ENCODE measurements around the gene RFX7.
"Not testable (repeated sequence)": the region's sequence is repeated elsewhere in the genome, so short reads cannot be mapped to it uniquely, and the experiment has no call there.

RFX7 gene

DNA sequence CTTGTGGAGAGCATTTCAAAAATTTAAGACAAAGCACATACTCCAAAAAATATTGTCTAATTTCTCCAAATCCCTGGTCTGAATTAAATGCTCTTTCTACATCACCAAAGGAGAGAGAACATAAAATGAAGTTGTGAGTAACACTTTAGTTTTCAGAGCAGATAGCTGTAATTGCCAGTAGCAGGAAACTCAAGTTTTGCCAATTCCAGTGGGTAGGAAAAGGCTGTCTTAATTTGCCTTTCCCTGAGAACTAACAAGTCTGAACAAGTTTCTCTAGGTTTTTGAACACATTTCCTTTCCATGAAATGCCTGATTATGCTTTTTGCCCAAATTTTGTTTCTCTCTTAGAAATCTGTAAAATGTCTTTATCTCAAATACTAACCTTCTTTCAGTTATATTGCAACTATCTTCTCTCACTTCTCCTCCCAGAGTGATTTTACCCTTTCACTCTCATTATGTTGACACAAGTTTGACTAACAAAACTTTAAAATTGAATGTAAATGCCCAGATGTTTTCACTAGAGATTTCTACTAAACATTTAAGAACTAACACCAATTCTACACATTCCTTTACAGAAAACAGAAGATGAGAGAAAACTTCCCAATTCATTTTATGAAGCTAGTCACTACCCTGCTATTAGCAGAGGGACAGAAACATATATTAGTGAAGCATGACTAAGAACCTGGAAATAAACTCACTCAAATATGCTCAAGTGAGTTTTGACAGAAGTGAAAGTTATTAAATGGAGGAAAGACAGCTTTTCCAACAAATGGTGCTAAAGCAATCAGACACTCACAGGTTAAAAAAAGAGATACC is 38.4 kb downstream of the RFX7 start:
- CTCF ChIA-PET, result no interaction called here
- POLR2A ChIA-PET, result no interaction called here
- no peak for DNase-seq (ENCODE audit: extremely low spot score)
- TF ChIP-seq, protein P1, sequence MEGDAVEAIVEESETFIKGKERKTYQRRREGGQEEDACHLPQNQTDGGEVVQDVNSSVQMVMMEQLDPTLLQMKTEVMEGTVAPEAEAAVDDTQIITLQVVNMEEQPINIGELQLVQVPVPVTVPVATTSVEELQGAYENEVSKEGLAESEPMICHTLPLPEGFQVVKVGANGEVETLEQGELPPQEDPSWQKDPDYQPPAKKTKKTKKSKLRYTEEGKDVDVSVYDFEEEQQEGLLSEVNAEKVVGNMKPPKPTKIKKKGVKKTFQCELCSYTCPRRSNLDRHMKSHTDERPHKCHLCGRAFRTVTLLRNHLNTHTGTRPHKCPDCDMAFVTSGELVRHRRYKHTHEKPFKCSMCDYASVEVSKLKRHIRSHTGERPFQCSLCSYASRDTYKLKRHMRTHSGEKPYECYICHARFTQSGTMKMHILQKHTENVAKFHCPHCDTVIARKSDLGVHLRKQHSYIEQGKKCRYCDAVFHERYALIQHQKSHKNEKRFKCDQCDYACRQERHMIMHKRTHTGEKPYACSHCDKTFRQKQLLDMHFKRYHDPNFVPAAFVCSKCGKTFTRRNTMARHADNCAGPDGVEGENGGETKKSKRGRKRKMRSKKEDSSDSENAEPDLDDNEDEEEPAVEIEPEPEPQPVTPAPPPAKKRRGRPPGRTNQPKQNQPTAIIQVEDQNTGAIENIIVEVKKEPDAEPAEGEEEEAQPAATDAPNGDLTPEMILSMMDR (IDR thresholded peaks at IDR 0.05; ENCODE audit: control extremely low read depth, extremely low read depth, low read depth, missing control alignments), result no peak

DNA sequence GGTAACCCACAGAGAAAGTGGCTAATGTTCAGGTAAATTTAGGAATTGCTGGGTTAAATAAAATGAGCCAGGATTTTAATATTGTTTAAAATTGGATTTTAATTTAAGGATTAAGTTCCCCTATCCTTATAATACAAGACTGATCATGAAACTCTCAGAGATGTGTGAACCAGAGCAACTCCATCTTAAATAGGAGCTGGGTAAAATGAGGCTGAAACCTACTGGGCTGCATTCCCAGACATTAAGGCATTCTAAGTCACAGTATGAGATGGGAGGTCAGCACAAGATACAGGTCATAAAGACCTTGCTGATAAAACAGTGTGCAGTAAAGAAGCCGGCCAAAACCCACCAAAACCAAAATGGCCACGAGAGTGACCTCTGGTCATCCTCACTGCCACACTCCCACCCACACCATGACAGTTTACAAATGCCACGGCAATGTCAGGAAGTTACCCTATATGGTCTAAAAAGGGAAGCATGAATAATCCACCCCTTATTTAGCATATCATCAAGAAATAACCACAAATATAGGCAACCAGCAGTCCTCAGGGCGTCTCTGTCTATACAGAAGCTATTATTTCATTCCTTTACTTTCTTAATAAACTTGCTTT is 40.3 kb downstream of the RFX7 start:
- POLR2A ChIA-PET, result interaction anchor here (0.9 kb wide), 1 partner anchor 42 kb away, joined by 3 read pairs; no protein-coding TSS in a partner anchor
- CTCF ChIA-PET, result not testable (repeated sequence)

DNA sequence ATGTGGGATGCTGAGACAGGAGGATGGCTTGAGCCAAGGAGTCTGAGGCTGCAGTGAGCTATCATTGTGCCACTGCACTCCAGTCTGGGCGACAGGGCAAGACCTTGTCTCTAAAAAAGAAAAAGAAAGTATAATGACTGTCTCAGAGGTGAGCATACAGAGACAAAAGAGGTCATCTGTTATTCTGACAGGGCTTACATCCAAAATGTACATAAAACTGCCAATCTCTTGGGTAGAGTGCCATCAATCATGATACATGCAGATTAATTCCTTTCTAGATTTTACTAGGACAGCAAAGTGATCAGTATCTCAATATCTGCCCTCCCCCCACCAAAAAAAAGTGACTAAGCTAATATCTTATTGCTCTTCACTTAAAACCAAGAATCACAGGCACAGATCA is 41.0 kb downstream of the RFX7 start:
- TF ChIP-seq, protein P1 (IDR thresholded peaks at IDR 0.05; ENCODE audit: control extremely low read depth, extremely low read depth, low read depth, missing control alignments), result no peak
- POLR2A ChIA-PET, result no interaction called here
- CTCF ChIA-PET, result interaction anchor here (1.4 kb wide), 1 partner anchor 12 kb away, joined by 3 read pairs; no protein-coding TSS in a partner anchor
- no peak for DNase-seq (ENCODE audit: extremely low spot score)

More for the DNA sequence above, 40.3 kb downstream of the RFX7 start:
- not testable (repeated sequence) for DNase-seq (ENCODE audit: extremely low spot score)

DNA sequence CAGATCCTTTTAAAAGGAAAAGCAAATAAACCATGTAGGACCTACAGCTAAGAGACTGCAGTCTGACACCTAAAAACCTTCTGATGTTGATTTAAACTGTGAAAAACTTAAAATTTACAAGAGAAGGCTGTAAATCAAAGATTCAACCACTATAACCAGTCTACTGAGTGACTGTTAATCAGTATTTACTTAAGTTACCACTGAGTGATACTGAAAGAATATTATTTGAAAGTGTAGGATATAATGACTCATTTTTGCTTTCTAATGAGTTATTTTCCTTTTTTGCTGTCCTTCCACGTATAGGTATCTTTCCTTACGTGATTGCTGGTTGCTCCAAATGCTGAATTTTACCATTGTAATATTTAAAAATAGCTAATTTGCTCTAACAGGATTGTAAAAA is 44.6 kb downstream of the RFX7 start:
- ChIA-PET CTCF (interaction anchor here (1.6 to 3.9 kb wide), 3 partner anchors 9 to 46 kb away, joined by 6 to 17 read pairs (median 7); no protein-coding TSS in a partner anchor), POLR2A (no interaction called here)
- TF ChIP-seq, protein P1 (IDR thresholded peaks at IDR 0.05; ENCODE audit: control extremely low read depth, extremely low read depth, low read depth, missing control alignments), result no peak
- no peak for DNase-seq (ENCODE audit: extremely low spot score)

DNA sequence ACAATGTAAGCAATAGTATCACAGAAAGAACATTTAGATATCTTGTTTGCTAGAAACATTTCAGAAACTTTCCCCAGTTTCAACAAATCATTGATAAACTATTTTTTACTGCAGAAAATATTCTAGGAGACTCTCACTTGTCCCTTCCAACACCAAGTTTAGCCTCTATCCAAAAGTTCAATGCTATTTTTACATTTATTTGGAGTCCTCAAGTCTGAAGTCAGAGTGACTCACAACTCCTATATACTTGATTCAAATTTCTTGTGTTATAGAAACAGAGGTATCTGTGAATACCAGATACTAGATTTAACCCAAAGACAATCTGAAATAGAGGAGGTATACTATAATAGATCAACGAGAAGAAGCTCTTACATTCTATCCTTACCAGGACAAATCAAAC is 49.6 kb downstream of the RFX7 start:
- POLR2A ChIA-PET, result no interaction called here
- TF ChIP-seq, protein P1 (IDR thresholded peaks at IDR 0.05; ENCODE audit: control extremely low read depth, extremely low read depth, low read depth, missing control alignments), result no peak
- CTCF ChIA-PET, result no interaction called here
- no peak for DNase-seq (ENCODE audit: extremely low spot score)

DNA sequence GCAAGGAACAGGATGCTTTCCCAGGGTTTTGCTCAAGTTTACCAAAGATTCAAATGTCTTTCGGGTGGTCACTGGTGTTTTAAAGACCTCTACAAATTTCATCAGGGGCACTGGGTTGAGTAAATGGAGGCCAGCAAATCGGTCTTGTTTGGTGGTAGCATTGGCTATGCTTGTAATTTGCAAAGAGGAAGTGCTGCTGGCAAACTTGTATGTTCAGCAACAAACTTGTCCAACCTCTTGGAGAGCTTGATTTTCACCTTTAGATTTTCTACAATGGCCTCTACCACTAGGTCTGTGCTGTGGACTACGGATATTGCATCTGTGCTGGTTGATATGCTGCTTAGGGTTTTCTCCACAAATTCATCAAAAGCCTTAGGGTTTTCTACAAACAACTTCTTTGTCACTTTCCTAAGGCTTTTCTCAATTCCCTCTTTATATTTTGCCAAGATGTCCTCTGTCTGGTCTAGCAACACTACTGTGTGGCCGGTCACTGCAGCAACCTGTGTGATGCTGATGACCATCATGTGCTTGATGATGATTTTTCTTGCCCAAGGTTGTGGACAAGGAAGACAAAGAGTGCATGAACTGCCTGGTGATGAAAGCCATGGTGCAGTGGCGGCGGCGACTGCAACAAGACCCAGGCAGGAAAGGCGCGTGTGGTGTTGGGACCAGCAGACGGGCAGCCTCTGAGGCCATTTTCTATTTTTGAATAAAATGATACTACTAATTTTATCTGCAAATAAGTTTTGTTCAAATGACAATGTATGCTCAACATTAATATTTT is 50.8 kb downstream of the RFX7 start:
- DNase-seq (ENCODE audit: extremely low spot score), result no peak
- ChIA-PET CTCF (no interaction called here), POLR2A (no interaction called here)
- TF ChIP-seq, protein P1 (IDR thresholded peaks at IDR 0.05; ENCODE audit: control extremely low read depth, extremely low read depth, low read depth, missing control alignments), result no peak
